Measurements from ENCODE around the gene OLFM1.
"Not testable (repeated sequence)": the region's sequence is repeated elsewhere in the genome, so short reads cannot be mapped to it uniquely, and the experiment has no call there.

OLFM1 gene

GRCh38 chr9:135156525-135157510, 69.3 kb downstream of the OLFM1 start:
- Histone ChIP-seq H3K4me3 (ENCODE audit: low read length) (no peak overlapping the region), H3K4me2 (ENCODE audit: low read length) (no peak overlapping the region), H3K9me3 (replicated peaks; ENCODE audit: low read length) (no peaks in the 10 kb centered on the region), H3K36me3 (ENCODE audit: insufficient read depth, low read length) (no peaks in the 10 kb centered on the region), H3K4me1 (ENCODE audit: control insufficient read depth, insufficient read depth, low read length) (no peaks in the 10 kb centered on the region), H3K27me3 (ENCODE audit: control insufficient read depth, insufficient read depth, low read length) (no peaks in the 10 kb centered on the region), H3K9ac (ENCODE audit: low read depth, low read length) (no peak overlapping the region)

GRCh38 chr9:135157856-135158563, 70.5 kb downstream of the OLFM1 start:
- H3K27me3 ChIP-seq (ENCODE audit: control insufficient read depth, insufficient read depth, low read length) = no peaks in the 10 kb centered on the region

GRCh38 chr9:135158564-135158937, 71.1 kb downstream of the OLFM1 start:
- Histone ChIP-seq H3K36me3 (ENCODE audit: insufficient read depth, low read length) (no peaks in the 10 kb centered on the region), H3K9ac (ENCODE audit: low read depth, low read length) (no peak overlapping the region), H3K4me3 (ENCODE audit: low read length) (no peak overlapping the region), H3K27me3 (ENCODE audit: control insufficient read depth, insufficient read depth, low read length) (no peaks in the 10 kb centered on the region), H3K4me2 (ENCODE audit: low read length) (no peak overlapping the region), H3K4me1 (ENCODE audit: control insufficient read depth, insufficient read depth, low read length) (no peaks in the 10 kb centered on the region), H3K9me3 (replicated peaks; ENCODE audit: low read length) (no peaks in the 10 kb centered on the region)

More at GRCh38 chr9:135157856-135158563, 70.5 kb downstream of the OLFM1 start:
- H3K4me1 ChIP-seq (ENCODE audit: control insufficient read depth, insufficient read depth, low read length) = no peaks in the 10 kb centered on the region
- no peak overlapping the region for H3K9ac ChIP-seq (ENCODE audit: low read depth, low read length)
- no peak overlapping the region for H3K4me2 ChIP-seq (ENCODE audit: low read length)
- no peaks in the 10 kb centered on the region for H3K36me3 ChIP-seq (ENCODE audit: insufficient read depth, low read length)
- H3K9me3 ChIP-seq (replicated peaks; ENCODE audit: low read length) = no peaks in the 10 kb centered on the region
- no peak overlapping the region for H3K4me3 ChIP-seq (ENCODE audit: low read length)

DNA sequence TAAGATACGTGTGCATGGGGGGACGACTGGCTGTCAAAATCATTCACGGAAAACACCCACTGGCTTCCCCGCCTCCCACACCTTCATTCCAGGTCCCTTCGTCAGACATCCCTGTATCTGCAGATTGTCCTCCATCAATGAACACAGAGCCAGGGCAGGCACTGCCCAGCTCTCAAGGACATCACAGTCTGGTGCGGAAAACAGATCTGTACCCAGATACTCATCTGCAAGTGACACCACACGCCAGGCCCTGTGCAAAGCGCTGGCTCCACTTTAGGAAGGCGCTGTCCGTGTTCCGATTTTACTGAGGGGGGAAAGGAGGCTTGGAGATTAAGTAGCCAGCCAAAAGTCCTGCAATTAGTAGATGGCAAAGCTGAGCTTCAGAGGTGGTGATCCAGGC, 72.3 kb downstream of the OLFM1 start:
- H3K36me3 ChIP-seq (ENCODE audit: insufficient read depth, low read length) = no peaks in the 10 kb centered on the region
- no peaks in the 10 kb centered on the region for H3K4me1 ChIP-seq (ENCODE audit: control insufficient read depth, insufficient read depth, low read length)
- no peak overlapping the region for H3K4me2 ChIP-seq (ENCODE audit: low read length)
- no peak overlapping the region for H3K9ac ChIP-seq (ENCODE audit: low read depth, low read length)
- no peak overlapping the region for H3K4me3 ChIP-seq (ENCODE audit: low read length)
- H3K9me3 ChIP-seq (replicated peaks; ENCODE audit: low read length) = no peaks in the 10 kb centered on the region
- H3K27me3 ChIP-seq (ENCODE audit: control insufficient read depth, insufficient read depth, low read length) = no peaks in the 10 kb centered on the region

- Histone ChIP-seq H3K36me3 (ENCODE audit: insufficient read depth, low read length) (no peaks in the 10 kb centered on the region), H3K27me3 (ENCODE audit: control insufficient read depth, insufficient read depth, low read length) (no peaks in the 10 kb centered on the region), H3K4me2 (ENCODE audit: low read length) (no peak overlapping the region), H3K9ac (ENCODE audit: low read depth, low read length) (no peak overlapping the region), H3K4me3 (ENCODE audit: low read length) (no peak overlapping the region), H3K9me3 (replicated peaks; ENCODE audit: low read length) (no peaks in the 10 kb centered on the region), H3K4me1 (ENCODE audit: control insufficient read depth, insufficient read depth, low read length) (no peaks in the 10 kb centered on the region)
Observed at GRCh38 chr9:135160862-135161261, 73.4 kb downstream of the OLFM1 start.

DNA sequence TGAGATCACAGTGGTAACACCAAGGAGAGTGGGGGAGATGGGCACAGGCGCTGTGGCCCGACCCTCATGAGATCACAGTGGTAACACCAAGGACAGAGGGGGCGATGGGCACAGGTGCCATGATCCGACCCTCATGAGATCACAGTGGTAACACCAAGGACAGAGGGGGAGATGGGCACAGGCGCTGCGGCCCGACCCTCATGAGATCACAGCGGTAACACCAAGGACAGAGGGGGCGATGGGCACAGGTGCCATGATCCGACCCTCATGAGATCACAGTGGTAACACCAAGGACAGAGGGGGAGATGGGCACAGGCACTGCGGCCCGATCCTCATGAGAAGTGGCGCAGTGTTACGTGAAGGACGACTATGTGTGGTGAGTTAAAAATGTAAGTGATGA, 75.1 kb downstream of the OLFM1 start:
- not testable (repeated sequence) for H3K4me3 ChIP-seq (ENCODE audit: low read length); H3K27me3 ChIP-seq (ENCODE audit: control insufficient read depth, insufficient read depth, low read length); H3K4me2 ChIP-seq (ENCODE audit: low read length); H3K9me3 ChIP-seq (replicated peaks; ENCODE audit: low read length); H3K9ac ChIP-seq (ENCODE audit: low read depth, low read length); H3K4me1 ChIP-seq (ENCODE audit: control insufficient read depth, insufficient read depth, low read length); H3K36me3 ChIP-seq (ENCODE audit: insufficient read depth, low read length)

GRCh38 chr9:135163023-135163780, 75.7 kb downstream of the OLFM1 start:
- Histone ChIP-seq H3K4me3 (ENCODE audit: low read length) (no peak overlapping the region), H3K36me3 (ENCODE audit: insufficient read depth, low read length) (no peaks in the 10 kb centered on the region), H3K4me1 (ENCODE audit: control insufficient read depth, insufficient read depth, low read length) (no peaks in the 10 kb centered on the region), H3K9me3 (replicated peaks; ENCODE audit: low read length) (no peaks in the 10 kb centered on the region), H3K4me2 (ENCODE audit: low read length) (no peak overlapping the region), H3K9ac (ENCODE audit: low read depth, low read length) (no peak overlapping the region), H3K27me3 (ENCODE audit: control insufficient read depth, insufficient read depth, low read length) (peaks cover 8% of the 10 kb centered on the region)

DNA sequence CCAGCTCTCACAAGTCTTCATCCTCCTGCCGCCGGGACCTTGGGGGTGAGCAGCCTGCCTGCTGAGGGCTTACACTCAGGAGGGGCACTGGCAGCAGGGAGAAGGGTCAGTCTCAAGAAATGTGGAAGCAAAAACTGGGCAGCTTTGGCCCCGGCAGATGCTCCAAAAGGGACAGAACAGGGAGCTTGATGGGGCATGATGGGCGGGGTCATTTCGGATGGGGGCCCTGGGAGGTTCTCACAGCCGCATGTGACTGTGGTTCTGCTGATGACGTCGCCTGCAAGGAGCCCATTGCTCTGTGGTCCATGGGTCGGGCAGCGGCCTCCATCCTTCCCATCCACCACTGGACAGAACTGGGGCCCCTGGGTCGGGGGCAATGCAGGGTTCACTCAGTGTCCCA, 76.6 kb downstream of the OLFM1 start:
- no peak overlapping the region for H3K4me3 ChIP-seq (ENCODE audit: low read length)
- H3K9me3 ChIP-seq (replicated peaks; ENCODE audit: low read length) = no peaks in the 10 kb centered on the region
- H3K36me3 ChIP-seq (ENCODE audit: insufficient read depth, low read length) = no peaks in the 10 kb centered on the region
- H3K27me3 ChIP-seq (ENCODE audit: control insufficient read depth, insufficient read depth, low read length) = peaks cover 11% of the 10 kb centered on the region
- no peak overlapping the region for H3K9ac ChIP-seq (ENCODE audit: low read depth, low read length)
- H3K4me2 ChIP-seq (ENCODE audit: low read length) = no peak overlapping the region
- H3K4me1 ChIP-seq (ENCODE audit: control insufficient read depth, insufficient read depth, low read length) = no peaks in the 10 kb centered on the region

DNA sequence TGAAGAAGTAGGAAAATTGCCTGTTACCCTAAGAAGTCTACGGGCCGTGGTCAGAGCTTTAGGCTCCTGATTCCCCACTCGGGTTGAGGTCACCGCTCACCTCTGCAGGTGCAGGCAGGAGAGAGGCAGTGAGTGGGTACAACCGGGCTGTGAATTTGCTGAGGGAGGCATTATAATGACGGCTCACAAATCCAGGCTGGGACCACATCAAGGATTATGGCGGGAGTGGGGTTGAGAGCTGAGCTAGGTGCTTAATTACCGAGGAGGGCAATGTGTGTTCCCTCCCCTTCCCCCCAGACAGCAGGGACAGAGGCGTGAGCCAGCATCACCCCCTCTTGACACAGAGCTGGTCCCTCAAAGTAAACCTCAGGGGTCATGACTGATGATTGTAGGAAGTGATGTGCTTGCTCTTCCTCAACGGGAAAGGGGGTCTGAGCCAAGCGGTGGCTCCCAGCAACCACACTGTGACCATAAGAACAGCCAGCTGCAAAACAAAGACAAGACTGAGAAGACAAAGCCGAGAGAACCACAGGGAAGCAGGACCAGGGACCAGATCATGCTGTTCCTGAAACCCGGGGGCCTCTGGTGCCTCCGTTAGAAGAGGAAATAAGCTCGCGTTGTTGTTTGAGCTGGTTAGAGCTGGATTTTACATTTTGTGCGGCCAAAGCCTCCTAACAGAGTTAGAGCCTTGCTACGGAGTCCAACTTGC, 77.7 kb downstream of the OLFM1 start:
- Histone ChIP-seq H3K4me3 (ENCODE audit: low read length) (no peak overlapping the region), H3K4me2 (ENCODE audit: low read length) (no peak overlapping the region), H3K4me1 (ENCODE audit: control insufficient read depth, insufficient read depth, low read length) (no peaks in the 10 kb centered on the region), H3K27me3 (ENCODE audit: control insufficient read depth, insufficient read depth, low read length) (peaks cover 11% of the 10 kb centered on the region), H3K9ac (ENCODE audit: low read depth, low read length) (no peak overlapping the region), H3K9me3 (replicated peaks; ENCODE audit: low read length) (no peaks in the 10 kb centered on the region), H3K36me3 (ENCODE audit: insufficient read depth, low read length) (no peaks in the 10 kb centered on the region)

DNA sequence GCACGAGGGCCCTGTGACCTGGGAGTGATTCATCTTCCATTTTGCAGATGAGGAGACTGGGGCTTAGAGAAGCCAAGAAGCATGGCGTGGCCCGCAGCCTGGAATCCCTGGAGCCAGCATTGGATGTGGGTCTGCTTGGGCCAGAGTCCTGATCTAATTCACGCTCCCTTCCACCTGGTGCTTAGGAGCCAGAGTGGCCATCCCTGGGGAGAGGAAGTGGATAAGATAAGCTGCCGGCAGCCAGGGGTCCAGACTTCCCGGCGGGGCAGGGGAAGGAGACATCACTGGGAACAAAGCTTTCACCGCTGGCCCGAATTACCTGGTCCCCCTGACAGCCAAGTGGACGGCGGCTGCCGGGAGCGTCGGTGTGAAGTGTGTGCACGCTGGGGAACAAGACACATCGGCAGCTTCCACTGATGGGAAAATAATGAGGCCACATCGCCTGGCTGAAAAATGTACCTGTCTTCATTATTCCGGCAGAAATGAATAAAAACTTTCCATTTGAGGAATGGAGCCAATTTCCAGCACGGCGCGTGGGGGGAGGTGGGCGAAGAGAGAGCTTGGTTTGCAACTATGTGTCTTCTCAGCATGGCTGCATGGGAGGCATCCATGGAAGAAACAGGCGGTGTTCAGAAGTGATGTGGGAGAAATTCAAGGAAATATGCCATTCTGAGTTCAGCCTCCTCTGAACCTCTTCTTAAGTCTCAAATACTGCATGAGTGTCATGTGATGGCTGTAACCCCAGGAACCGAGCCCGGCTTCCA, 78.5 kb downstream of the OLFM1 start:
- Histone ChIP-seq H3K4me2 (ENCODE audit: low read length) (no peak overlapping the region), H3K9me3 (replicated peaks; ENCODE audit: low read length) (no peaks in the 10 kb centered on the region), H3K27me3 (ENCODE audit: control insufficient read depth, insufficient read depth, low read length) (peaks cover 11% of the 10 kb centered on the region), H3K9ac (ENCODE audit: low read depth, low read length) (no peak overlapping the region), H3K4me3 (ENCODE audit: low read length) (no peak overlapping the region), H3K36me3 (ENCODE audit: insufficient read depth, low read length) (no peaks in the 10 kb centered on the region), H3K4me1 (ENCODE audit: control insufficient read depth, insufficient read depth, low read length) (no peaks in the 10 kb centered on the region)
